ENCODE data around the gene MED13L. TPM values are rescaled to one million over a fixed set of nuclear protein-coding genes. Genes with fewer than 3 reads are reported as not detected.

Gene MED13L
- polyA plus RNA-seq, 1 donor (not counting 4 experiments of a cell fraction or from before 2014, with no cell fraction given) = 31.7 TPM

- Histone ChIP-seq H3K9ac (ENCODE audit: control insufficient read depth, extremely low read depth, insufficient read depth, low read length) (no peak overlapping the region), H3K9me3 (ENCODE audit: control insufficient read depth, low read depth, low read length) (no peaks in the 10 kb centered on the region), H3K27me3 (ENCODE audit: control insufficient read depth, extremely low read depth, insufficient read depth, low read length) (no peaks in the 10 kb centered on the region), H3K27ac (ENCODE audit: control insufficient read depth, insufficient read depth, low read length) (no peak overlapping the region), H3K9me1 (ENCODE audit: control insufficient read depth, extremely low read depth, insufficient read depth, low read length) (no peaks in the 10 kb centered on the region), H3K4me3 (ENCODE audit: control insufficient read depth in 2 of 3, extremely low read depth in 1 of 3, insufficient read depth in 2 of 3, low read depth in 1 of 3, low read length in 3 of 3) (no peak overlapping the region), H3K4me2 (ENCODE audit: control insufficient read depth, extremely low read depth, insufficient read depth, low read depth, low read length) (peak overlapping the region; percentile 49), H3K4me1 (ENCODE audit: control insufficient read depth, extremely low read depth, insufficient read depth, low read length) (no peaks in the 10 kb centered on the region), H3K36me3 (ENCODE audit: control insufficient read depth in 2 of 2, extremely low read depth in 1 of 2, insufficient read depth in 2 of 2, low read length in 2 of 2) (no peaks in the 10 kb centered on the region), H4K20me1 (ENCODE audit: control insufficient read depth, extremely low read depth, insufficient read depth, low read length) (no peaks in the 10 kb centered on the region), H2AFZ (ENCODE audit: control insufficient read depth, low read length) (no peak overlapping the region), H3K79me2 (ENCODE audit: control insufficient read depth, insufficient read depth, low read length) (peaks cover 57% of the 10 kb centered on the region)
- dilution Hi-C loops (cut with MboI; ENCODE audit: extremely low pct_ligation_motif_present, low sequenced_read_pairs) = no loop called here
- TF ChIP-seq EZH2 (IDR thresholded peaks at IDR 0.05; ENCODE audit: low read length) = no peak
- FAIRE-seq (no peak), DNase-seq (ENCODE audit: low read depth, low spot score) (no peak)
These were observed 216.7 kb downstream of the MED13L start for GRCh38 chr12:116060764-116061163.

GRCh38 chr12:116059904-116060303, 217.6 kb downstream of the MED13L start:
- Histone ChIP-seq H3K4me3 (ENCODE audit: control insufficient read depth in 2 of 3, extremely low read depth in 1 of 3, insufficient read depth in 2 of 3, low read depth in 1 of 3, low read length in 3 of 3) (no peak overlapping the region), H3K79me2 (ENCODE audit: control insufficient read depth, insufficient read depth, low read length) (peaks cover 54% of the 10 kb centered on the region), H2AFZ (ENCODE audit: control insufficient read depth, low read length) (no peak overlapping the region), H3K9ac (ENCODE audit: control insufficient read depth, extremely low read depth, insufficient read depth, low read length) (no peak overlapping the region), H4K20me1 (ENCODE audit: control insufficient read depth, extremely low read depth, insufficient read depth, low read length) (no peaks in the 10 kb centered on the region), H3K9me3 (ENCODE audit: control insufficient read depth, low read depth, low read length) (no peaks in the 10 kb centered on the region), H3K9me1 (ENCODE audit: control insufficient read depth, extremely low read depth, insufficient read depth, low read length) (no peaks in the 10 kb centered on the region), H3K4me2 (ENCODE audit: control insufficient read depth, extremely low read depth, insufficient read depth, low read depth, low read length) (no peak overlapping the region), H3K27me3 (ENCODE audit: control insufficient read depth, extremely low read depth, insufficient read depth, low read length) (no peaks in the 10 kb centered on the region), H3K4me1 (ENCODE audit: control insufficient read depth, extremely low read depth, insufficient read depth, low read length) (no peaks in the 10 kb centered on the region), H3K27ac (ENCODE audit: control insufficient read depth, insufficient read depth, low read length) (no peak overlapping the region), H3K36me3 (ENCODE audit: control insufficient read depth in 2 of 2, extremely low read depth in 1 of 2, insufficient read depth in 2 of 2, low read length in 2 of 2) (no peaks in the 10 kb centered on the region)
- no peak for TF ChIP-seq EZH2 (IDR thresholded peaks at IDR 0.05; ENCODE audit: low read length)
- no peak for TF ChIP-seq CTCF (optimal IDR thresholded peaks at IDR 0.05 in 1 of 3, IDR thresholded peaks at IDR 0.05 in 1 of 3, conservative IDR thresholded peaks at IDR 0.05 in 1 of 3; ENCODE audit: extremely low read depth in 1 of 3, insufficient read depth in 2 of 3, low read length in 3 of 3)
- DNase-seq (ENCODE audit: low read depth, low spot score) (no peak), FAIRE-seq (no peak)
- dilution Hi-C loops (cut with MboI; ENCODE audit: extremely low pct_ligation_motif_present, low sequenced_read_pairs) = no loop called here

- Histone ChIP-seq H3K36me3 (ENCODE audit: control insufficient read depth in 2 of 2, extremely low read depth in 1 of 2, insufficient read depth in 2 of 2, low read length in 2 of 2) (no peaks in the 10 kb centered on the region), H3K4me1 (ENCODE audit: control insufficient read depth, extremely low read depth, insufficient read depth, low read length) (peaks cover 10% of the 10 kb centered on the region), H3K27ac (ENCODE audit: control insufficient read depth, insufficient read depth, low read length) (no peak overlapping the region), H3K9me3 (ENCODE audit: control insufficient read depth, low read depth, low read length) (no peaks in the 10 kb centered on the region), H2AFZ (ENCODE audit: control insufficient read depth, low read length) (no peak overlapping the region), H3K4me2 (ENCODE audit: control insufficient read depth, extremely low read depth, insufficient read depth, low read depth, low read length) (no peak overlapping the region), H3K9me1 (ENCODE audit: control insufficient read depth, extremely low read depth, insufficient read depth, low read length) (no peaks in the 10 kb centered on the region), H4K20me1 (ENCODE audit: control insufficient read depth, extremely low read depth, insufficient read depth, low read length) (no peaks in the 10 kb centered on the region), H3K9ac (ENCODE audit: control insufficient read depth, extremely low read depth, insufficient read depth, low read length) (no peak overlapping the region), H3K4me3 (ENCODE audit: control insufficient read depth in 2 of 3, extremely low read depth in 1 of 3, insufficient read depth in 2 of 3, low read depth in 1 of 3, low read length in 3 of 3) (no peak overlapping the region), H3K27me3 (ENCODE audit: control insufficient read depth, extremely low read depth, insufficient read depth, low read length) (no peaks in the 10 kb centered on the region), H3K79me2 (ENCODE audit: control insufficient read depth, insufficient read depth, low read length) (peaks cover 54% of the 10 kb centered on the region)
- dilution Hi-C loops (cut with MboI; ENCODE audit: extremely low pct_ligation_motif_present, low sequenced_read_pairs) = no loop called here
- no peak for TF ChIP-seq CTCF (optimal IDR thresholded peaks at IDR 0.05 in 1 of 3, IDR thresholded peaks at IDR 0.05 in 1 of 3, conservative IDR thresholded peaks at IDR 0.05 in 1 of 3; ENCODE audit: extremely low read depth in 1 of 3, insufficient read depth in 2 of 3, low read length in 3 of 3)
- no peak for TF ChIP-seq EZH2 (IDR thresholded peaks at IDR 0.05; ENCODE audit: low read length)
- DNase-seq (ENCODE audit: low read depth, low spot score) = no peak
- no peak for FAIRE-seq
These were observed 218.9 kb downstream of the MED13L start for GRCh38 chr12:116058574-116058973.

Measured in keratinocyte (primary cell).